BE2C (cell line): ENCODE data around the gene TNFRSF8.
"Not testable (repeated sequence)": the region's sequence is repeated elsewhere in the genome, so short reads cannot be mapped to it uniquely, and the experiment has no call there.

ENCODE experiments used
- DNase-seq: peaks from one replicate; pipeline ENCODE4 v3.0.0-alpha.2; 2020
- H3K27me3 ChIP-seq: fragments of 250-450 bp; sonication (Bioruptor Pico); 2 replicates; pipeline ENCODE4 v1.5.1; 2020; ENCODE audit warnings: mild to moderate bottlenecking
- H3K36me3 ChIP-seq: fragments of 250-450 bp; sonication (Bioruptor Pico); 2 replicates; pipeline ENCODE4 v1.5.1; 2020; ENCODE audit warnings: mild to moderate bottlenecking
- H3K4me1 ChIP-seq: fragments of 250-450 bp; sonication (Bioruptor Pico); 2 replicates; pipeline ENCODE4 v1.5.1; 2020
- H3K4me3 ChIP-seq: 2 replicates; pipeline ENCODE4 v1.5.1; 2011; ENCODE audit warnings: low read depth, low read length
- H3K9me3 ChIP-seq: fragments of 250-450 bp; sonication (Bioruptor Pico); 2 replicates; pipeline ENCODE4 v1.5.1; 2020
- TF ChIP-seq, protein P1 (sequence below): IDR thresholded peaks from 2 replicates; pipeline ENCODE4 v1.5.1; 2012; ENCODE audit warnings: mild to moderate bottlenecking, low read depth, low read length

The TNFRSF8 gene

GRCh38 chr1:12096615-12097014 lies 33.5 kb downstream of the TNFRSF8 start:
- Histone ChIP-seq H3K4me1 (no peaks in the 10 kb centered on the region), H3K27me3 (no peaks in the 10 kb centered on the region), H3K36me3 (no peaks in the 10 kb centered on the region), H3K9me3 (no peaks in the 10 kb centered on the region), H3K4me3 (no peak overlapping the region)
- DNase-seq: no peak
- TF ChIP-seq, protein P1, sequence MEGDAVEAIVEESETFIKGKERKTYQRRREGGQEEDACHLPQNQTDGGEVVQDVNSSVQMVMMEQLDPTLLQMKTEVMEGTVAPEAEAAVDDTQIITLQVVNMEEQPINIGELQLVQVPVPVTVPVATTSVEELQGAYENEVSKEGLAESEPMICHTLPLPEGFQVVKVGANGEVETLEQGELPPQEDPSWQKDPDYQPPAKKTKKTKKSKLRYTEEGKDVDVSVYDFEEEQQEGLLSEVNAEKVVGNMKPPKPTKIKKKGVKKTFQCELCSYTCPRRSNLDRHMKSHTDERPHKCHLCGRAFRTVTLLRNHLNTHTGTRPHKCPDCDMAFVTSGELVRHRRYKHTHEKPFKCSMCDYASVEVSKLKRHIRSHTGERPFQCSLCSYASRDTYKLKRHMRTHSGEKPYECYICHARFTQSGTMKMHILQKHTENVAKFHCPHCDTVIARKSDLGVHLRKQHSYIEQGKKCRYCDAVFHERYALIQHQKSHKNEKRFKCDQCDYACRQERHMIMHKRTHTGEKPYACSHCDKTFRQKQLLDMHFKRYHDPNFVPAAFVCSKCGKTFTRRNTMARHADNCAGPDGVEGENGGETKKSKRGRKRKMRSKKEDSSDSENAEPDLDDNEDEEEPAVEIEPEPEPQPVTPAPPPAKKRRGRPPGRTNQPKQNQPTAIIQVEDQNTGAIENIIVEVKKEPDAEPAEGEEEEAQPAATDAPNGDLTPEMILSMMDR: no peak

GRCh38 chr1:12097321-12097720 lies 34.2 kb downstream of the TNFRSF8 start:
- Histone ChIP-seq H3K36me3 (no peaks in the 10 kb centered on the region), H3K4me3 (no peak overlapping the region), H3K27me3 (no peaks in the 10 kb centered on the region), H3K9me3 (no peaks in the 10 kb centered on the region), H3K4me1 (no peaks in the 10 kb centered on the region)
- no peak for DNase-seq
- TF ChIP-seq, protein P1: no peak

GRCh38 chr1:12098786-12099185 lies 35.7 kb downstream of the TNFRSF8 start:
- no peaks in the 10 kb centered on the region for H3K4me1 ChIP-seq
- H3K9me3 ChIP-seq: no peaks in the 10 kb centered on the region
- no peaks in the 10 kb centered on the region for H3K36me3 ChIP-seq
- no peaks in the 10 kb centered on the region for H3K27me3 ChIP-seq
- DNase-seq: no peak
- no peak overlapping the region for H3K4me3 ChIP-seq
- TF ChIP-seq, protein P1: no peak

DNA sequence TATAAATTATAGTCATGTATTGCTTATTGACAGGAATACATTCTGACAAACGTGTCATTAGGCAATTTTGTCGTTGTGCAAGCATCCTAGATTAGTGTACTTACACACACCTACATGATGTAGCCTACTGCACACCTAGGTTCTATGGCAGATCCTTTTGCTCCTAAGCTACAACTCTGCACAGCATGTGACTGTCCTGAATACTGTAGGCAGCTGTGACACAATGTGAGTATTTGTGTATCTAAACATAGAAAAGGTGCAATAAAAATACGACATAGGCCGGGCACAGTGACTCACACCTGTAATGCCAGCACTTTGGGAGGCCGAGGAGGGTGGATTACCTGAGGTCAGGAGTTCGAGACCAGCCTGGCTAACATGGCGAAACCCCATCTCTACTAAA lies 36.5 kb downstream of the TNFRSF8 start:
- DNase-seq: no peak
- Histone ChIP-seq H3K36me3 (no peaks in the 10 kb centered on the region), H3K27me3 (no peaks in the 10 kb centered on the region), H3K4me1 (no peaks in the 10 kb centered on the region), H3K4me3 (no peak overlapping the region), H3K9me3 (no peaks in the 10 kb centered on the region)
- TF ChIP-seq, protein P1: no peak

- Histone ChIP-seq H3K4me1 (no peaks in the 10 kb centered on the region), H3K4me3 (no peak overlapping the region), H3K27me3 (no peaks in the 10 kb centered on the region), H3K9me3 (no peaks in the 10 kb centered on the region), H3K36me3 (no peaks in the 10 kb centered on the region)
- TF ChIP-seq, protein P1: no peak
- DNase-seq: no peak
Measured at GRCh38 chr1:12100071-12100470, 37.0 kb downstream of the TNFRSF8 start.

GRCh38 chr1:12101120-12101519 lies 38.0 kb downstream of the TNFRSF8 start:
- H3K36me3 ChIP-seq, H3K9me3 ChIP-seq, DNase-seq, H3K4me1 ChIP-seq, H3K4me3 ChIP-seq, H3K27me3 ChIP-seq: not testable (repeated sequence)

- Histone ChIP-seq H3K36me3 (no peaks in the 10 kb centered on the region), H3K4me3 (no peak overlapping the region), H3K27me3 (no peaks in the 10 kb centered on the region), H3K4me1 (no peaks in the 10 kb centered on the region), H3K9me3 (no peaks in the 10 kb centered on the region)
- TF ChIP-seq, protein P1: no peak
- no peak for DNase-seq
Measured at GRCh38 chr1:12102066-12102465, 39.0 kb downstream of the TNFRSF8 start.
